ENCODE data around the gene FAM149B1.

FAM149B1 gene

DNA sequence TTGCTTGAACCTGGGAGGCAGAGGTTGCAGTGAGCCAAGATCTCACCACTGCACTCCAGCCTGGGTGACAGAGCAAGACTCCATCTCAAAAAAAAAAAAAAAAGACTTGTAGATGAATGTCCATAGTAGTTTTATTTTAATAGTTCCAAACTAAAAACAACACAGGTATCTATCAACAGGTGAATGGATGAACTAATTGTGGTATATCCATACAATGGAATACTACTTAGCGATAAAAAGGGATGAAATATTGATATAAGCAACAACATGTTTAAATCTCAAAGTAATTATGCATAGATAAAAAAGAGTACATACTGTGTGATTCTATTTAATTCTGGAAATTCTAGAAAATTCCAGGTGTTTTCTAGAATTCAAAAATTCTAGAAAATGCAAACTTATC, 122.0 kb downstream of the FAM149B1 start:
- no peak overlapping the region for H3K4me2 ChIP-seq (ENCODE audit: low read length)
- H3K4me1 ChIP-seq (ENCODE audit: insufficient read depth, low read length, severe bottlenecking), result no peaks in the 10 kb centered on the region
- H3K9me2 ChIP-seq (ENCODE audit: low read depth, low read length), result no peaks in the 10 kb centered on the region
- H3K4me3 ChIP-seq (ENCODE audit: low read depth, low read length, poor library complexity, severe bottlenecking), result no peak overlapping the region
- TF ChIP-seq, protein P1, sequence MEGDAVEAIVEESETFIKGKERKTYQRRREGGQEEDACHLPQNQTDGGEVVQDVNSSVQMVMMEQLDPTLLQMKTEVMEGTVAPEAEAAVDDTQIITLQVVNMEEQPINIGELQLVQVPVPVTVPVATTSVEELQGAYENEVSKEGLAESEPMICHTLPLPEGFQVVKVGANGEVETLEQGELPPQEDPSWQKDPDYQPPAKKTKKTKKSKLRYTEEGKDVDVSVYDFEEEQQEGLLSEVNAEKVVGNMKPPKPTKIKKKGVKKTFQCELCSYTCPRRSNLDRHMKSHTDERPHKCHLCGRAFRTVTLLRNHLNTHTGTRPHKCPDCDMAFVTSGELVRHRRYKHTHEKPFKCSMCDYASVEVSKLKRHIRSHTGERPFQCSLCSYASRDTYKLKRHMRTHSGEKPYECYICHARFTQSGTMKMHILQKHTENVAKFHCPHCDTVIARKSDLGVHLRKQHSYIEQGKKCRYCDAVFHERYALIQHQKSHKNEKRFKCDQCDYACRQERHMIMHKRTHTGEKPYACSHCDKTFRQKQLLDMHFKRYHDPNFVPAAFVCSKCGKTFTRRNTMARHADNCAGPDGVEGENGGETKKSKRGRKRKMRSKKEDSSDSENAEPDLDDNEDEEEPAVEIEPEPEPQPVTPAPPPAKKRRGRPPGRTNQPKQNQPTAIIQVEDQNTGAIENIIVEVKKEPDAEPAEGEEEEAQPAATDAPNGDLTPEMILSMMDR (IDR thresholded peaks at IDR 0.05; ENCODE audit: low read length), result no peak
- no peak for TF ChIP-seq EZH2 (IDR thresholded peaks at IDR 0.05; ENCODE audit: borderline replicate concordance, low read length)
- H3K36me3 ChIP-seq (ENCODE audit: insufficient read depth, low read length), result no peaks in the 10 kb centered on the region
- no peak overlapping the region for H3K27ac ChIP-seq (ENCODE audit: low read depth, low read length, poor library complexity, severe bottlenecking)
- H2AFZ ChIP-seq (ENCODE audit: low read length), result no peak overlapping the region
- no peaks in the 10 kb centered on the region for H3K27me3 ChIP-seq (ENCODE audit: insufficient read depth, low read length)
- H3K9me3 ChIP-seq (ENCODE audit: low read length), result 0 out of 2 replicates have a peak, but pooled peaks cover 3% of the 10 kb centered on the region
- no peak overlapping the region for H3K9ac ChIP-seq (ENCODE audit: low read length)
- H3F3A ChIP-seq (ENCODE audit: insufficient read depth, low read length), result no peaks in the 10 kb centered on the region
- H3K79me2 ChIP-seq (ENCODE audit: insufficient read depth, low read length), result no peaks in the 10 kb centered on the region
- H4K20me1 ChIP-seq (ENCODE audit: insufficient read depth, low read length), result no peaks in the 10 kb centered on the region

DNA sequence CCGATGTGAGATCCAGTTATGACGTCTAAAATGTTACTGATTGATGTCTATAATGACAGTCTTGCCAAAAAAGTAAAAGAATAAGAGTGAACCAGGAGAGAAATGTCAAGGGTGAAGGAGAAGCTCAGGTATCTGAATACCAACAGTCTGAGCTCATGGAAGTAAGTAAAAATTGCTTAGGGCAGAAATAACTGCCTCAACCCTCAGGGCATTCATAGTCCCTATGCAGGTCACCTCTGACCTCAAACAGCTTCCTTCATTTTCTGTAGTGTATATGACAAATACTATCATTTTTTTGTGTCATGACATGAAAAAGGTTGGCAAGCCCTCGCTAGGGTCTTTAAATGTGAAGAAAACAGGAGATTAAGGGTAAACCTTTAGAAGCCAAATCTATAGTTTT, 125.5 kb downstream of the FAM149B1 start:
- 0 out of 2 replicates have a peak, but pooled peaks cover 3% of the 10 kb centered on the region for H3K9me3 ChIP-seq (ENCODE audit: low read length)
- H3K9ac ChIP-seq (ENCODE audit: low read length), result no peak overlapping the region
- no peaks in the 10 kb centered on the region for H3F3A ChIP-seq (ENCODE audit: insufficient read depth, low read length)
- no peaks in the 10 kb centered on the region for H3K36me3 ChIP-seq (ENCODE audit: insufficient read depth, low read length)
- no peak overlapping the region for H3K4me3 ChIP-seq (ENCODE audit: low read depth, low read length, poor library complexity, severe bottlenecking)
- no peak overlapping the region for H3K4me2 ChIP-seq (ENCODE audit: low read length)
- TF ChIP-seq EZH2 (IDR thresholded peaks at IDR 0.05; ENCODE audit: borderline replicate concordance, low read length), result no peak
- TF ChIP-seq, protein P1 (IDR thresholded peaks at IDR 0.05; ENCODE audit: low read length), result no peak
- H3K4me1 ChIP-seq (ENCODE audit: insufficient read depth, low read length, severe bottlenecking), result no peaks in the 10 kb centered on the region
- H3K9me2 ChIP-seq (ENCODE audit: low read depth, low read length), result no peaks in the 10 kb centered on the region
- no peaks in the 10 kb centered on the region for H4K20me1 ChIP-seq (ENCODE audit: insufficient read depth, low read length)
- no peak overlapping the region for H3K27ac ChIP-seq (ENCODE audit: low read depth, low read length, poor library complexity, severe bottlenecking)
- no peaks in the 10 kb centered on the region for H3K27me3 ChIP-seq (ENCODE audit: insufficient read depth, low read length)
- H2AFZ ChIP-seq (ENCODE audit: low read length), result no peak overlapping the region
- H3K79me2 ChIP-seq (ENCODE audit: insufficient read depth, low read length), result no peaks in the 10 kb centered on the region
